K562 (cell line): ENCODE data around the gene AGO1. TPM values are rescaled to one million over a fixed set of nuclear protein-coding genes. Genes with fewer than 3 reads are reported as not detected.

Experiments used
- CBX5 ChIP-seq: IDR thresholded peaks from 2 replicates; pipeline ENCODE4 v1.6.1; 2014; ENCODE audit warnings: low read depth, borderline replicate concordance
- FOXA3 ChIP-seq, 2 experiments: fragments of 450-650 bp in 1 of 2; sonication (generic) in 1 of 2; formaldehyde crosslinking; IDR thresholded peaks in 1 of 2; conservative IDR thresholded peaks in 1 of 2; 2 replicates each; pipeline versions ENCODE4 v1.4.0 to v1.8.0; 2020 to 2022; ENCODE audit warnings: mild to moderate bottlenecking in 2 of 2, missing genetic modification reagents in 1 of 2
- GABPA ChIP-seq: fragments of 200-800 bp; sonication (Bioruptor generic); conservative IDR thresholded peaks from 2 replicates; pipeline ENCODE4 v1.6.1; 2016; ENCODE audit warnings: low read depth, missing genetic modification characterization, missing compliant biosample characterization
- MAFF ChIP-seq: IDR thresholded peaks from 2 replicates; pipeline ENCODE4 v1.6.1; 2012; ENCODE audit warnings: low read length, improper control_type of control experiment
- MED1 ChIP-seq: sonication (generic); formaldehyde crosslinking; IDR thresholded peaks from 2 replicates; pipeline ENCODE4 v1.8.1; 2023; ENCODE audit warnings: missing genetic modification reagents, borderline replicate concordance
- MEF2A ChIP-seq: IDR thresholded peaks from 2 replicates; pipeline ENCODE4 v1.6.1; 2011; ENCODE audit warnings: low read depth, mild to moderate bottlenecking, low read length, moderate library complexity; ENCODE audit not compliant: control insufficient read depth
- POLR2H ChIP-seq: IDR thresholded peaks from 2 replicates; pipeline ENCODE4 v1.6.1; 2016; ENCODE audit warnings: missing genetic modification characterization, low read depth, mild to moderate bottlenecking, control low read depth, missing compliant biosample characterization, moderate library complexity
- PTBP1 ChIP-seq: fragments of 200-400 bp; formaldehyde crosslinking; IDR thresholded peaks from 2 replicates; pipeline ENCODE4 v1.6.1; 2017; ENCODE audit warnings: low read depth, low read length
- TAF1 ChIP-seq: IDR thresholded peaks from 2 replicates; pipeline ENCODE4 v1.6.1; 2011; ENCODE audit warnings: mild to moderate bottlenecking, low read length, moderate library complexity; ENCODE audit not compliant: insufficient read depth, control insufficient read depth, severe bottlenecking; ENCODE audit errors: extremely low read depth
- polyA plus RNA-seq, 8 experiments: library from polyadenylated mRNA; depleted of rRNA in 4 of 8; stranded (reverse) in 5 of 8; unstranded in 3 of 8; fragments of >200 nt; fragmentation: Nextera tagmentation in 2 of 8; fragmentation: Illumina TruSeq in 1 of 8; extraction: Ambion mirVana in 2 of 8; extraction: Trizol in 1 of 8; gene quantifications; 2 replicates each; pipeline versions ENCODE4 v1.2.1 to v1.2.3, GENCODE V29; 2011 to 2014; ENCODE audit warnings: inconsistent platforms in 1 of 8, missing spikeins in 1 of 8
- total RNA-seq, 7 experiments: library from RNA; depleted of rRNA in 6 of 7; stranded (reverse); fragments of >200 nt in 6 of 7; fragmentation: Illumina TruSeq in 2 of 7; extraction: Trizol in 2 of 7; gene quantifications; 2 replicates each; pipeline versions ENCODE4 v1.2.1 to v1.2.3, GENCODE V29; 2011 to 2021; ENCODE audit warnings: low replicate concordance in 1 of 7
- TF ChIP-seq, protein P1 (sequence below): sonication (generic); formaldehyde crosslinking; IDR thresholded peaks from 2 replicates; pipeline ENCODE4 v1.8.0; 2022; ENCODE audit warnings: mild to moderate bottlenecking, missing genetic modification reagents
- TF ChIP-seq, protein P2 (sequence below): fragments of 450-650 bp; IDR thresholded peaks from 2 replicates; pipeline ENCODE4 v1.7.1; 2018; ENCODE audit warnings: mild to moderate bottlenecking, low read depth; ENCODE audit not compliant: partially characterized antibody
- TF ChIP-seq, protein P3 (sequence below): fragments of 250-450 bp; sonication (Bioruptor Pico); IDR thresholded peaks from 2 replicates; pipeline ENCODE4 v1.4.0; 2020

Gene AGO1
- total and polyA plus RNA-seq, 9 of the 15 experiments (the other 6 are each of a cell fraction or from before 2014, with no cell fraction given) = 7.3 to 64.2 (median 26.0) TPM

DNA sequence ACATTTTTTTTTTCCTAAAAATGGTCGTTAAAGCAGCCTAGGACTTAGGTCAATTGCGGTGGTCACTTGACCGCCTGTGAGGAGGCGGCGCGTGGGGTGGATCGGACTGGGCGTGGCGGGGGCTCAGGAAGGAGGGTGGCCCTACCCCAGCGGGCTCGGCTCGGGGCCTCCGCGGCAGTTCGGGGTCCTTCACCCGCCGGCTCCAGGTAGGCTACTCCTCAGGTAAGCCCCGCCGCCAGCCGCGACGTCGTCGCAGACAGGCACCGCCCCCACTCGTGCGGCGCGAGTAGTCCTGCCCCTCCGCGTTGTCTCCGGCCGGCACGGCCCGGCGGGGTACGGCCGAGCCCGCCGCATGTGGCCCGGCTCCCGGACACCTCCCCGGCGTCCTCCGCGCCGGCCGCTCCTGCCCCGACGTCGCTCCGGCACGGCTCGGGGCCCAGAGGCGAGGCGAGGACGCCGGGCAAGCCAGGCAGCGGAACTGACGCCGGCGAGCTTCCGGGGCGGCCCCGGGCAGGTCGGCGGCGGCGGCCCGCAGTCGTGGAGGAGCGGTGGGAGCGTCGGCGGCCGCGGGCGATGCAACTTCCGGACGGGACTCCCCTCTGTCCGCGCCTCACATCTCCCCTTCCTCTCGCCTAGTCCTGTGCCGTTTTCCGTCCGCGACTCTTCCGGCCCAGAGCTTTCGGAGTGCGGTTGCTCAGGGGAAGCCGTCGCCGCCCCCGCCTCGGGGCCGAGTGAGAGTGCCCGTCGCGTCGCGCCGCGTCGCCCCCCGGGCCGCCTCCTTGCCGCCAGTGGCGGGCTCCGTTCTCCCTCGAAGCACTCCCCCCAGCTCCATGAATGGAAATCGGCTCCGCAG is 47.8 kb downstream of the AGO1 start, which contains the start of gene AGO3 (continued):
- TF ChIP-seq, protein P1, sequence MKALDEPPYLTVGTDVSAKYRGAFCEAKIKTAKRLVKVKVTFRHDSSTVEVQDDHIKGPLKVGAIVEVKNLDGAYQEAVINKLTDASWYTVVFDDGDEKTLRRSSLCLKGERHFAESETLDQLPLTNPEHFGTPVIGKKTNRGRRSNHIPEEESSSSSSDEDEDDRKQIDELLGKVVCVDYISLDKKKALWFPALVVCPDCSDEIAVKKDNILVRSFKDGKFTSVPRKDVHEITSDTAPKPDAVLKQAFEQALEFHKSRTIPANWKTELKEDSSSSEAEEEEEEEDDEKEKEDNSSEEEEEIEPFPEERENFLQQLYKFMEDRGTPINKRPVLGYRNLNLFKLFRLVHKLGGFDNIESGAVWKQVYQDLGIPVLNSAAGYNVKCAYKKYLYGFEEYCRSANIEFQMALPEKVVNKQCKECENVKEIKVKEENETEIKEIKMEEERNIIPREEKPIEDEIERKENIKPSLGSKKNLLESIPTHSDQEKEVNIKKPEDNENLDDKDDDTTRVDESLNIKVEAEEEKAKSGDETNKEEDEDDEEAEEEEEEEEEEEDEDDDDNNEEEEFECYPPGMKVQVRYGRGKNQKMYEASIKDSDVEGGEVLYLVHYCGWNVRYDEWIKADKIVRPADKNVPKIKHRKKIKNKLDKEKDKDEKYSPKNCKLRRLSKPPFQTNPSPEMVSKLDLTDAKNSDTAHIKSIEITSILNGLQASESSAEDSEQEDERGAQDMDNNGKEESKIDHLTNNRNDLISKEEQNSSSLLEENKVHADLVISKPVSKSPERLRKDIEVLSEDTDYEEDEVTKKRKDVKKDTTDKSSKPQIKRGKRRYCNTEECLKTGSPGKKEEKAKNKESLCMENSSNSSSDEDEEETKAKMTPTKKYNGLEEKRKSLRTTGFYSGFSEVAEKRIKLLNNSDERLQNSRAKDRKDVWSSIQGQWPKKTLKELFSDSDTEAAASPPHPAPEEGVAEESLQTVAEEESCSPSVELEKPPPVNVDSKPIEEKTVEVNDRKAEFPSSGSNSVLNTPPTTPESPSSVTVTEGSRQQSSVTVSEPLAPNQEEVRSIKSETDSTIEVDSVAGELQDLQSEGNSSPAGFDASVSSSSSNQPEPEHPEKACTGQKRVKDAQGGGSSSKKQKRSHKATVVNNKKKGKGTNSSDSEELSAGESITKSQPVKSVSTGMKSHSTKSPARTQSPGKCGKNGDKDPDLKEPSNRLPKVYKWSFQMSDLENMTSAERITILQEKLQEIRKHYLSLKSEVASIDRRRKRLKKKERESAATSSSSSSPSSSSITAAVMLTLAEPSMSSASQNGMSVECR (CRISPR knock-in tag) = peak; percentile 72; the same call in 1 of the 2 replicates
- TF ChIP-seq, protein P2, sequence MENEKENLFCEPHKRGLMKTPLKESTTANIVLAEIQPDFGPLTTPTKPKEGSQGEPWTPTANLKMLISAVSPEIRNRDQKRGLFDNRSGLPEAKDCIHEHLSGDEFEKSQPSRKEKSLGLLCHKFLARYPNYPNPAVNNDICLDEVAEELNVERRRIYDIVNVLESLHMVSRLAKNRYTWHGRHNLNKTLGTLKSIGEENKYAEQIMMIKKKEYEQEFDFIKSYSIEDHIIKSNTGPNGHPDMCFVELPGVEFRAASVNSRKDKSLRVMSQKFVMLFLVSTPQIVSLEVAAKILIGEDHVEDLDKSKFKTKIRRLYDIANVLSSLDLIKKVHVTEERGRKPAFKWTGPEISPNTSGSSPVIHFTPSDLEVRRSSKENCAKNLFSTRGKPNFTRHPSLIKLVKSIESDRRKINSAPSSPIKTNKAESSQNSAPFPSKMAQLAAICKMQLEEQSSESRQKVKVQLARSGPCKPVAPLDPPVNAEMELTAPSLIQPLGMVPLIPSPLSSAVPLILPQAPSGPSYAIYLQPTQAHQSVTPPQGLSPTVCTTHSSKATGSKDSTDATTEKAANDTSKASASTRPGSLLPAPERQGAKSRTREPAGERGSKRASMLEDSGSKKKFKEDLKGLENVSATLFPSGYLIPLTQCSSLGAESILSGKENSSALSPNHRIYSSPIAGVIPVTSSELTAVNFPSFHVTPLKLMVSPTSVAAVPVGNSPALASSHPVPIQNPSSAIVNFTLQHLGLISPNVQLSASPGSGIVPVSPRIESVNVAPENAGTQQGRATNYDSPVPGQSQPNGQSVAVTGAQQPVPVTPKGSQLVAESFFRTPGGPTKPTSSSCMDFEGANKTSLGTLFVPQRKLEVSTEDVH = peak; percentile 71
- TF ChIP-seq FOXA3 (CRISPR knock-in tag; conservative IDR thresholded peaks at IDR 0.05 in 1 of 2, IDR thresholded peaks at IDR 0.05 in 1 of 2) (peak in 1 of 2 experiments; percentile 44; a peak in 1 of 4 replicates), PTBP1 (no peak), GABPA (tag) (peak; percentile 99), CBX5 (no peak), MED1 (peak; percentile 74; the same call in 1 of the 2 replicates), TAF1 (peak; percentile 85), POLR2H (tag) (peak; percentile 90), MAFF (no peak), MEF2A (peak; percentile 1; the same call in 1 of the 2 replicates)
- TF ChIP-seq, protein P3, sequence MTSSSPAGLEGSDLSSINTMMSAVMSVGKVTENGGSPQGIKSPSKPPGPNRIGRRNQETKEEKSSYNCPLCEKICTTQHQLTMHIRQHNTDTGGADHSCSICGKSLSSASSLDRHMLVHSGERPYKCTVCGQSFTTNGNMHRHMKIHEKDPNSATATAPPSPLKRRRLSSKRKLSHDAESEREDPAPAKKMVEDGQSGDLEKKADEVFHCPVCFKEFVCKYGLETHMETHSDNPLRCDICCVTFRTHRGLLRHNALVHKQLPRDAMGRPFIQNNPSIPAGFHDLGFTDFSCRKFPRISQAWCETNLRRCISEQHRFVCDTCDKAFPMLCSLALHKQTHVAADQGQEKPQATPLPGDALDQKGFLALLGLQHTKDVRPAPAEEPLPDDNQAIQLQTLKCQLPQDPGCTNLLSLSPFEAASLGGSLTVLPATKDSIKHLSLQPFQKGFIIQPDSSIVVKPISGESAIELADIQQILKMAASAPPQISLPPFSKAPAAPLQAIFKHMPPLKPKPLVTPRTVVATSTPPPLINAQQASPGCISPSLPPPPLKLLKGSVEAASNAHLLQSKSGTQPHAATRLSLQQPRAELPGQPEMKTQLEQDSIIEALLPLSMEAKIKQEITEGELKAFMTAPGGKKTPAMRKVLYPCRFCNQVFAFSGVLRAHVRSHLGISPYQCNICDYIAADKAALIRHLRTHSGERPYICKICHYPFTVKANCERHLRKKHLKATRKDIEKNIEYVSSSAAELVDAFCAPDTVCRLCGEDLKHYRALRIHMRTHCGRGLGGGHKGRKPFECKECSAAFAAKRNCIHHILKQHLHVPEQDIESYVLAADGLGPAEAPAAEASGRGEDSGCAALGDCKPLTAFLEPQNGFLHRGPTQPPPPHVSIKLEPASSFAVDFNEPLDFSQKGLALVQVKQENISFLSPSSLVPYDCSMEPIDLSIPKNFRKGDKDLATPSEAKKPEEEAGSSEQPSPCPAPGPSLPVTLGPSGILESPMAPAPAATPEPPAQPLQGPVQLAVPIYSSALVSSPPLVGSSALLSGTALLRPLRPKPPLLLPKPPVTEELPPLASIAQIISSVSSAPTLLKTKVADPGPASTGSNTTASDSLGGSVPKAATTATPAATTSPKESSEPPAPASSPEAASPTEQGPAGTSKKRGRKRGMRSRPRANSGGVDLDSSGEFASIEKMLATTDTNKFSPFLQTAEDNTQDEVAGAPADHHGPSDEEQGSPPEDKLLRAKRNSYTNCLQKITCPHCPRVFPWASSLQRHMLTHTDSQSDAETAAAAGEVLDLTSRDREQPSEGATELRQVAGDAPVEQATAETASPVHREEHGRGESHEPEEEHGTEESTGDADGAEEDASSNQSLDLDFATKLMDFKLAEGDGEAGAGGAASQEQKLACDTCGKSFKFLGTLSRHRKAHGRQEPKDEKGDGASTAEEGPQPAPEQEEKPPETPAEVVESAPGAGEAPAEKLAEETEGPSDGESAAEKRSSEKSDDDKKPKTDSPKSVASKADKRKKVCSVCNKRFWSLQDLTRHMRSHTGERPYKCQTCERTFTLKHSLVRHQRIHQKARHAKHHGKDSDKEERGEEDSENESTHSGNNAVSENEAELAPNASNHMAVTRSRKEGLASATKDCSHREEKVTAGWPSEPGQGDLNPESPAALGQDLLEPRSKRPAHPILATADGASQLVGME (CRISPR knock-in tag) = no peak; the same call in 1 of the 2 replicates
